KG1 (cell line): ENCODE data around the gene PAM.
"Not testable (repeated sequence)": the region's sequence is repeated elsewhere in the genome, so short reads cannot be mapped to it uniquely, and the experiment has no call there.

Experiments used
- DNase-seq: peaks from one replicate; lab custom pipeline; 2025; lab: John Stamatoyannopoulos, UW

The PAM gene

DNA sequence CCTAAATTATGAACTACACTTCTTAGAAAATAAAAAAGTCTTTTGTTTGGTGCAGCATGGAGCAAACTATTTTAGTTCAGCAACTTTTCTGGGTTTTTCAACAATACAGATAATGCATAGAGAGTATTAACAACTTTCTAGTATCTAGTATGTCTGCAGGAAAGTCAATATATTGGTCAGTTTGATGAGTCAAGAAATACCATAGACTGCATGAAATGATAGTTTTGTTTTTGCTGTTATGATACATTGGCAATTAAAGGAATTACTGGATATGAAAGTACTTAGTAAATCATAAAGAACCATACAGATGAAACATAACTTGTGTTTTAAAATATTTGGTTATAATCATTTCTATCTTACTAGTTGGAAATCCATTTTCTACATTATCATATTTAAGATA, 191.3 kb downstream of the PAM start:
- DNase-seq = no peak

DNA sequence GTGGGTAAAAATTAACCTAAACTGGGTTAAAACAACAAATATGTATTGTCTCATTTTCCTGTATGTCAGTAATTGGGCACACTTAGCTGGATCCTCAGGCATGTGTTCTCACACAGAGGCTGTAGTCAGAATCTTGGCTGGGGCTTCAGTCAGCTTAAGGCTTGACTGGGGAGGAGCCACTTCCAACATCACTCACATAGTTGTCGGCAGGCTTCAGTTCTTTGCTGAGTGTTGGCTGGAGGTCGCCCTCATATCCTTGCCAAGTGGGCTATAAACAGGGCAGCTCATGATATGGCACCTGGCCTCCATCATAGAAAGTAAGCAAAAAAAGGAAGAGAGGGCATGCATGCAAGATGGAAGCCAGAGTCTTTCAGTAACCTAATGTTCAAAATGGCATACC, 191.9 kb downstream of the PAM start:
- no peak for DNase-seq

DNA sequence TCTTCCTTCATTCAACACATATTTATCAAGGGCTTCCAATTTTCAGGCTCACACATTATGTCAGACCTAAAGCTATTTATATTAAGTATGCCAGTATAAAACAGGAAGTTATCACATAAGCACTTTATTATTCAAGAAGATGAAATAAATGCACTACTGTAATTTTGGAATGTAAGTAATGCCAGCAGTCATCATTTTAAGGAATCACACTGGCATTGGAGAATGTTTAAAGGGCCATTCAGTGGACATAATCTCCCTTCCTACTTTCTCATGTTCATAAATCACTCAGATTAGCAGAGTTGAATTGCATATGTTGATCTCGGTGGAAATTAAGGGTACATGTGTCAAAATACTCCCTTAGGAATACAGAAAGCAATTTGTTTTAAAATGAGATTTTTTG, 200.4 kb downstream of the PAM start:
- no peak for DNase-seq

DNA sequence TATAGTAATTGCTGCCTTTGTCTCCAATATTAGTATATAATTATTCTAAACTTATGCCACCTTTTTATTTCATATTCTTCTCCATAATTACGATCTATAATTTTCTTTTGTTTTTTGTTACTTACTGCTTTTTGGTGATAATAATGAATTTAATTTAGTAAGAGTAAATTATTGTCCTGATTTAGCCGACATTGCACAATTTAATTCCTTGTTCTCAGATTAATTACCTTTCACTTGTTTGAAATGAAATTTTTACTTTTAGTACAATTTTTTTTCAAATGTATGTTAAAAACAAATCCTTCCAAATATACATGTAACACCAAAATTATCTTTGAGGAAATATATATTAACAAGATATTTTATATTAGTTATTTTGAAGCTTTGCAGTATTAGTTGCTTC, 201.5 kb downstream of the PAM start:
- no peak for DNase-seq

DNA sequence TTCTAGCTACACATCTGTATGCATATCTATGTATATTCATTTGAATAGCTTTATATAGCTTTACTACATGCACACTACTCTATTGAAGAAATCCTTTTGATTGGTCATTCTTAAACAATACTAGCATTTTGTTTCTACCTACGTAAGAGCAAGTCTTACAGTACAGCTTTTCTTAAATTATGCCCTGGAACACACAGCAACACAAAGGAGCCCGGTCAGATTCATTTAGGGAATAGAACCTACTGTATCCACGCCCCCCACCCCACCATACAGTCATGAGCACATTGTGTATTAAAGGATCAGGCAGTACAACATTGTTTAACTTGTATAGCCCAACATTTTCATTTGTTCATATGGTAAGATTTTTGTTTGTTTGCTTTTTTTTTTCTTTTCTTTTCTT, 202.0 kb downstream of the PAM start:
- DNase-seq = no peak

DNA sequence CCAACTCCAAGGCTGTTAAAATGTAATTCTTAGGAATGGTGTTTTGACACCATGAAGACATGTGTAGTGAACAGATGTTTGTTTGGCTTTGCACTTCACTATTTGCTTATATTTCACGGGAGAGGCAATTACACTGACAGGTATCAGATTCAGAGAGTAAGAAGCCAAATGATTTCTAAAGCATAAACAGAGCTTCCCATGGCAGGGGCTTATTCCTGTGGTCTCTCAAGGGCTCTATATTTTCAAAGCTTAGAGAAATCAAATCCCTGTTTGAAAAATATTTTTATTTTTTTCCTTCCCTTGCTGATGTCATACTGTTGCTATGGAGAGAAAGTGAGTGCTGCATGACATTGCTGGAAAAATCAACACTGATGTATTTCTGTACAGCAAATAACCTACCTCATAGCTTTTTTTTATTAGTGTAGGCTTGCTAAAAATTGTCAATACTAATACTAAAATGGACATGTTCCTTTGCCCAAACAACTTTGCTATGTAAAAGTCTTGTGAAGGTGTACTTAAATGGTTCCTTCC, 203.4 kb downstream of the PAM start:
- no peak for DNase-seq

DNA sequence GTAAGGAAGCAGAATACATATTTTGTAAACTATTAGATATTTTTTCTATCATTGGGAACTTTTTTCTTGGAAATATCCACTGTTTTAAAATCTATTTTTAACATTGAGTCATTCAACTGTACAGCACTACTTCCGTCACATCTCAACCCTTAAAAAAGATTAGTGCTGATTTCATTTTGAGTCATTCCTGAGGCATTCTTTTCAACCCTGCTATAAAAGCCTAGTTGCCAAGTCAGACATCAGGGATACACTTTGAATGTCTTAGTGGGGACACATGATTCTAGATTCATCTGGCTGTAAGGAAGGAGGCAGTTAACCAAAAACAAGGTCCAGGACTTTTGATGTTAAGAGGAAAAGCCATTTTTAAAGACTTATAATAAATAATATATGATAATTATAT, 203.9 kb downstream of the PAM start:
- DNase-seq = no peak

DNA sequence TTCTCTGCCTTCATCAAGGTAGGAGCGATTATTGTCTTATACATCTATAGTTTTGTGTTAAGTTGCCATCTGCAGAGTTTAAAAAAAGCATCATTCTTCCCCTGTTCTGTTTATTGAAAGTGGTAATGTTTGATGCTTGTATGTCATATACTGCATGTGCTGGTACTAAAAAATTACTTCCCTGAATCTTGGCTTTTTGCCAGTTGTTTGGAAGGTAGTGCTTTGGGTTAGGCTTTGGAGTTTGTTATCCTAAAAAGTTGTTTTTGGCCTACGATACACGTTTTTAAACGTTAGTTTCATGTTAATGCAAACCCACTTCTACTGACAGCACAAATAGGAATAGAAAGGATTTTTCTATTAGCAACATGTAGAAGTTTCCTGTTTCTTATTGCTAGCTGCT, 206.6 kb downstream of the PAM start:
- DNase-seq = no peak

DNA sequence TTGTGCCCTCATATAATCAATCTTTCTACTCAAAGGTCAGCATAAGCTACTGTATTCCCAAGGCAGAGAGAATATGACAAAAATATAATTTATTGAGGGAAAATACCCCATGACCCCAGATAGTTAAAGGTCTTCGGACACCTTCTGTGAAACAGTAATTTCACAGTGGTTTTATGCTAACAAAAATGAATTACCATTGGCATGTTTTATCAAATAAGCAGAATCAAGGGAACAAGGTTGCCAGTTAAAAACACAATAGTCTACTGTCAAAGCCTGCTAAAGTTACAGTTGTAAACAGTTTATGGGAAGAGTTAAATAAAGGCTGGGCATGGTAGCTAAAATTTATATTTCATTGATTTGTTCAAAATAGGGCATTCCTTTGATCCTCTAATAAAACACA, 210.5 kb downstream of the PAM start:
- DNase-seq = no peak

DNA sequence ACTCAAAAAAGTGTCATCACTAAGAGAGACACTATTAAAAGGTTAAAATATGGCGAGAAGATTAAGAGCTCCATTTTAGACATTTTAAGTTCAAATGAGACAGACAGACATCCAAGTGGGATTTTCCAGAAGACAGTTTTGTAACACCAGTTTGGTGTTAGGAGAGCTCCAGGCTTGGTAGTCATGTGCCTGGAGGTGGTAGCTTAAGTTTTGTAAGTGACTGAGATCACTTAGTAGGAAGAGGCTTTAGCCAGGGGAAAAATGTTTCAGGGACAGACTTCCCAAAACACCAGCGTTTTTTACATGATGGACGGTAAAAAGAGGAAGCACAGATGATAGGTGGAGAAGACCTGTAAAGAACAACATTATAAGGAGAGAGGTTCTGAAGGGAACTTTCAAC, 214.5 kb downstream of the PAM start:
- no peak for DNase-seq

DNA sequence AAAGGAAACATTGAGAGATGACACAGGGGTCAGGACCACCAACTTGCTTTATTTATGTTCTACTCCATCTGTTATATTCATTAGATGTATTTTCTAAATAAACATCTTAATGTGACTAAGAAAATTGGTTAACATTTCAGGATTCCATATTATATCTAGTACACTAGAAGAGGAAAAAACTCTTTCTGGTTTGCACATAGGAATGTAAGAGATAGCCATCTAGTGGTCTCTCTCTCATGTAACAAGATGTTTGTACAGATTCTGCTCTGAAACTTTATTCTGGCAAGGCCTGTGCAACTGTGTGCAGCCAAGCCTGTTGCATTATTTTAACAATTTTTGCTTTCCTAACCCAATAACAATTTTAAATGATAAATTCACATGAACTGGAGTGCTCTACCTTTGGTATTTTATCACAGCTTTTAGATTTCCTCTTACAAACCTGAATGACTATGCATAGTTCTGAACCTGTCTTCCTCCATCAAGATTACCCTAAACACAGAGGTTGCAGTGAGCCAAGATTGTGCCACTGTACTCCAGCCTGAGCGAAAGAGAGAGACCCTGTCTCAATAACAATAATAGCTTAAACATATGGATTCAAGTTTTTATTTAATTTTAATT, 216.7 kb downstream of the PAM start:
- DNase-seq = no peak

DNA sequence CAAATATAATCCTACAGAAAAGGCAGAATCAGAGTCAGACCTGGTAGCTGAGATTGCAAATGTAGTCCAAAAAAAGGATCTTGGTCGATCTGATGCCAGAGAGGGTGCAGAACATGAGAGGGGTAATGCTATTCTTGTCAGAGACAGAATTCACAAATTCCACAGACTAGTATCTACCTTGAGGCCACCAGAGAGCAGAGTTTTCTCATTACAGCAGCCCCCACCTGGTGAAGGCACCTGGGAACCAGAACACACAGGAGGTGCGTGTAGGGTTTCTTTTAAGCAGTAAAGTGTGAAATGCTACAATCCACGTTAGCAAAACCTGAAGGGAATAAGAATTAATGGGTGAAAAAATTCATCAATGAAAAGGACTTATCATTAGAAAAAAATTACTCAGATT, 219.1 kb downstream of the PAM start:
- DNase-seq = no peak

DNA sequence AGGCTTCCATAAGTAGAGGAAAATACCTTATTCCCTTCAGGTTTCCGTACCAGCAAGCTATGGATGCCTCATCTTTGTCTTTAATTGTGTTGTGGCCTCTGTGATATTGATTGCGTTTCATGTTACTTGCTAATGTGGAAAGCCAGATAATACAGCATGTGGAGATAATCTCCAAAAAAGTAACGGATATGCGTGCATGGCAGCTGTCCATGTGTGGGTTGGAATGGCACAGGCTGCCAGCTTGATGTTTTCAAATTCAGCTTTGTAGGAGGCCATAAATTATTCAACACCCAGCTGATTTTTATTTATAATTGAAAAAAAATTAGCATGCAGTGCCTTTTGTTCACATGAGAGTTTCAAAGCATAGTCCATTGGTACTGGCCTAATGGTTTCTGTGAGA, 219.9 kb downstream of the PAM start:
- DNase-seq = no peak

DNA sequence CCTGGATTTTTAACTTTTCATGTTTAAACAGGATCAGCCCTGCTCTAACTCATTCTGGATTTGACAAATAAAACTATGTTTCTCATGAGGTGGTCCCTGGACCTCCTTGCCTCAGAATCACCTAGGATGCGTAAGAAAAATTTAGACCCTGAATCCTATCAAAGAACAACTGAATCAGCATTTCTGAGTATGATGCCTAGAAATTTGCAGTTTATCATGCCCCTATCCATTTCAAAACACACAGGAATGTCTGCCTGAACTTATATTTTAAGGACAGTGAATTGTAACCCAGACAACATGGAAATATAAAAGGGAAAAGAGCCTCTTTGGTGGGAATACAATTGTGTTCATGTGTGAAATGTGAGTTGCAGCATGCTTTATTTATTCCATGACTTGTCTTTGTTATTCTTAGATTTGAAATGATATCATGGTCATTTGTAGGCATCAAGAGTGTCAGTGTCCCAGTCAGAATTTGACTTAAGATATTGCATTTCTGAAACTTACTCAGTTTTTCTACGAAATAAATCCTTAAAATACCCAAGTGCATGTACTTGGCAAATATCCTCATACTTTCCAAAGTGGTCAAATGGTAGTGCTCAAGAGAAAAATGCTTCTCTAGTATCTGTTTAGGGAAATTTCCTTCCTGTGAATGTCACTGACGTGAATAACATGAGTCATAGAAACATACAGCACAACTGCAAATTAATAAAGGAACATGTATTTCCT, 220.5 kb downstream of the PAM start:
- DNase-seq = no peak

DNA sequence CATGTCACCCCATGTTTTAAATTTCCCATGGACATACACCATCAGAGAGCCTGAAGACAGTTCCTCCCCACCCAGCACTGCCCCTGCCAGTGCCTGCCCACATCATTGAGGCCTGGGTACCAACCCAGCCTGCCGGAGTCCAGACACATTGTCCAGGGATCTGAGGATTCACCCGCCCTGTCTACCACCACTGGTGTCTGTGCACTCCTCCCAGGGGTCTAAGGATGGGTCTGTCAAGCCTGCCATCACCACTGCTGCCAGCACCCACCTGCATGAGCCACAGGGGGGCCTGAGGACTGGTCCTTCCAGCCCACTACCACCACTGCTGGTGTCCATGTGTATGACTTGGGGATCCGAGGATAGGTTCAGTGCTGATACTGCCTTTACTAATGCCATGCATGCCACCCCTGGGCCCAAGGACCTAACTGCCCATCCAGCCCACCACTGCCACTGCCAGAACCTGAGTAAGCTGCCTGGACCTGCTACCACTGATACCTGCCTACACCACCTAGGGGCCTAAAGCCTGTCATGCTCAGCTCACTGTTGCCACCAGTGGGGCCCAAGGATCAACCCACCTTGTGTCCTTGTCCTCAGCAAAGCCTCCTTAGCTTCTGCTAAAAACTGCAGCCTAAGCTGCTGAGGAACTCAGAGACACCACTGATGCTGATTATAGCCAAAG, 227.0 kb downstream of the PAM start:
- DNase-seq = no peak

DNA sequence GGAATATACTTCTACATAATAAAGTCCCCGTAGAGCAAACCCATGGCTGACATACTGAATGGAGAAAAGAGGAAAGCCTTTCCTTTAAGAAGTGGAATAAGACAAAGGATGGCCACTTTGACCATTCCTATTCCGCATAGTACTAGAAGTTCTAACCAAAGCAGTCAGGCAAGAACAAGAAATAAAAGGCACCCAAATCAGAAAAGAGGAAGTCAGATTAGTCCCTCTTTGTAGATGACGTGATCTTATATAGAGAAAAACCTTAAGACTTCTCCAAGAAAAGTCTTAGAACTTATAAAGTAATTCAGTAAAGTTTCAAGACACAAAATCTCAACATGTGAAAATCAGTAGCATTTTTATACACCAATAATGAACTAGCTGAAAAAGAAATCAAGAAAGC, 231.0 kb downstream of the PAM start:
- DNase-seq = no peak

DNA sequence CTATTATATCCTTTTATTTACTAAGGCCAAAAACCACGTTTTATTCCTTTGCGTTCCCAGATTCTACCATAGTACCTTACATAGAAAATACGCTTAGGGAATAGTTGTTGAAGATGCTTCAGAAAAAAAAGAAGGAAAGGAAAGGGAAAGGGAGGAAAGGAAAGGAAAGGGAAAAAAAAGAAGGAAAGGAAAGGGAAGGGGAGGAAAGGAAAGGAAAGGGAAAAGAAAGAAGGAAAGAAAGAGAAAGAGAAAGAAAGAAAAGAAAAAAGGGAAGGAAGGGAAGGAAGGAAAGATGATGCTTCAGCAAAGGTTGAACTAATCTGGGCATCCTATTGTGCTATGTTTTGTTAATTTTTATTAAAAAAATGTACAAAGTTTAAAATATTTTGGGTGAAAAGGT, 233.4 kb downstream of the PAM start:
- DNase-seq = no peak

DNA sequence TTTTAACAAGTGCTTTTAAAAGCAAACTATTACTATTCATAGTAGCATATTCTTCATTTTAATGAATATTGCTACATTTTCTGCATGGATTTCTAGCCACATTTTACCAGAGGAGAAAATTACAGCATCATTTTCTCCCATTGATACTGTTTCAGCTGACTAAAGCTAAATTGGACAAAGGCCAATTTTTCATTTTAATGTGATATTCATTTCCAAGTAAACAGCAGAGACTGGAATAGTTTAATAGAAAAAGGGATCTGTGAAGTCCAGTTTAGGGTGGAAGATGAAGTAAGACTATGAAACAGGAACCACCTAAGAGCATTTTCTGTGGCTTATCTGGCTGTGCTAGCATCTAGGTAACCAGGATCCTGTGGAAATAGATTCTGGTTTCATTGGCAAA, 236.7 kb downstream of the PAM start:
- no peak for DNase-seq

DNA sequence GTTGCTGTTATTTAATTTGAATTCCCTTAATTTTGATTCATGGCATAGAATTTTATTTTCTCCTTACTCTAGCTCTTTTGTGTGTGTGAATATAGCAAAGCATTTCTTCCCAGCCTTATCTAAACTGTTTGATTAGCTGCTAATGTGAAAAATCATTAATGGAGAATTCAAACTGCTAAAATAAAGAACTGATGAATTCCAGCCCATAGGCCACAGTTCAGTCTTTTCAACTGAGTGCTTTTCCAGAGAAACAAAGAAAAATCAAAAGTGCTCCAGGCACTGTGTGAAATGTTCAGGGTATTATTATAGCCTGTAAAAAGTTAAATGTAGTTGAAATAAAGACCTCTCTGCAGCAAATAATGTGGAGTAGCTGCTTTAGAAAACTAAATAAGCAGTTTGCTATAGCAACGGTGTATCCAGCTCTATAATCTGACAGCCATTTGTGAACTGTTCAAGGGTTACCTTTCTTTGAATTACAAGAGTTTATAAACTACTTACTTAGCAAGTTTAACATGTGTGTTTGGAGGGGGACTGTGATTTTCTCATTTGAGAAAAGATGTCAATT, 241.0 kb downstream of the PAM start:
- DNase-seq = no peak

DNA sequence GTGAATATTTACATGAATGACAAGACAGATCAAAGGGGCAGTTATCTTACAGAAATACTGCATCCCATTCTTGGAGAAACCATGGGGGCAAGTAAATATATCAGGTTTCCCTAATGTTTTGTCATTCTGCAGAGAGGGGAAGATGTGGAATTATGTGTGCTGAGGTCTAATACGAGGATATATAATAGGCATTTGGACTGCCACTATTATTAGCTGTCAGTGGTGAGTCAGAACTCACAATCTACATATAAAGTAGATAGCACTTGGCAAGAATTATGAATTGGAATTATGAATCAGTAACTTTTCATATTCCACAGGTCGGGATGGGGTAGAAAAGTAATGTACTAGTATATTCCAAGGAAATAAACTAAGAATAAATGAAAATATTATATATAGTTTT, 243.1 kb downstream of the PAM start:
- no peak for DNase-seq

DNA sequence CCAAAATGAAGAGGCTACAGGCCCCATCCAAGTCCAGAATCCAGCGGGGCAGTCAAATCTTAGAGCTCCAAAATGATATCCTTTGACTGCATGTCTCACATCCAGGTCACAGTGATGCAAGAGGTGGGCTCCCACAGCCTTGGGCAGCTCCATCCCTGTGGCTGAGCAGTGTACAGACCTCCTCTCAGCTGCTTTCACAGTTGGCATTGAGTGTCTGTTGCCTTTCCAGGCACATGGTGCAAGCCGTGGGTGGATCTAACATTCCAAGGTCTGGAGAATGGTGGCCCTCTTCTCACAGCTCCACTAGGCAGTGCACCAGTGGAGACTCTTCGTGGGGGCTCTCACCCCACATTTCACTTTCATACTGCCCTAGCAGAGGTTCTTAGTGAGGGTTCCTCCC, 244.1 kb downstream of the PAM start:
- no peak for DNase-seq

DNA sequence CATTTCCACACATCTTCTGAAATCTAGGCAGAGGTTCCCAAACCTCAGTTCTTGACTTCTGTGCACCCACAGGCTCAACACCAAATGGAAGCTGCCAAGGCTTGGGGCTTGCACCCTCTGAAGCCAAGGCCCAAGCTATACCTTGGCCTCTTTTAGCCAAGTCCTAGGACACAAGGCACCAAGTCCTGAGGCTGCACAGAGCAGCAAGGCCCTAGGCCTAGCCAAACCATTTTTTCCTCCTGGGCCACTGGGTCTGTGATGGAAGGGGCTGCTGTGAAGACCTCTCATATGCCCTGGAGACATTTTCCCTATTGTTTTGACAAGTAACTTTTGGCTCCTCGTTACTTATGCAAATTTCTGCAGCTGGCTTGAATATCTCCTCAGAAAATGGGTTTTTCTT, 244.5 kb downstream of the PAM start:
- DNase-seq = not testable (repeated sequence)

DNA sequence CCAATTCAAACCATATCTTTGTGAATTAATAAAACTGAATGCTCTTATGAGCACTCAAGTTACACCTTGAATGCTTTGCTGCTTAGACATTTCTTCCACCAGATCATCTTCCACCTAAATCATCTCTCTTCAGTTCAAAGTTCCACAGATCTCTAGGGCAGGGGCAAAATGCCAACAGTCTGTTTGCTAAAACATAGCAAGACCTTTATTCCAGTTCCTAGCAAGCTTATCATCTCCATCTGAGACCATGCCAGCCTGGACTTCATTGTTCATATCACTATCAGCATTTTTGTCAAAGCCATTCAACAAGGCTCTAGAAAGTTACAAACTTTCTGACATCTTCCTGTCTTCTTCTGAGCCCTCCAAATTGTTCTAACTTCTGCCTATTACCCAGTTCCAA, 245.0 kb downstream of the PAM start:
- DNase-seq = no peak
